Measurements from ENCODE around the gene NPPA.

Gene NPPA

DNA sequence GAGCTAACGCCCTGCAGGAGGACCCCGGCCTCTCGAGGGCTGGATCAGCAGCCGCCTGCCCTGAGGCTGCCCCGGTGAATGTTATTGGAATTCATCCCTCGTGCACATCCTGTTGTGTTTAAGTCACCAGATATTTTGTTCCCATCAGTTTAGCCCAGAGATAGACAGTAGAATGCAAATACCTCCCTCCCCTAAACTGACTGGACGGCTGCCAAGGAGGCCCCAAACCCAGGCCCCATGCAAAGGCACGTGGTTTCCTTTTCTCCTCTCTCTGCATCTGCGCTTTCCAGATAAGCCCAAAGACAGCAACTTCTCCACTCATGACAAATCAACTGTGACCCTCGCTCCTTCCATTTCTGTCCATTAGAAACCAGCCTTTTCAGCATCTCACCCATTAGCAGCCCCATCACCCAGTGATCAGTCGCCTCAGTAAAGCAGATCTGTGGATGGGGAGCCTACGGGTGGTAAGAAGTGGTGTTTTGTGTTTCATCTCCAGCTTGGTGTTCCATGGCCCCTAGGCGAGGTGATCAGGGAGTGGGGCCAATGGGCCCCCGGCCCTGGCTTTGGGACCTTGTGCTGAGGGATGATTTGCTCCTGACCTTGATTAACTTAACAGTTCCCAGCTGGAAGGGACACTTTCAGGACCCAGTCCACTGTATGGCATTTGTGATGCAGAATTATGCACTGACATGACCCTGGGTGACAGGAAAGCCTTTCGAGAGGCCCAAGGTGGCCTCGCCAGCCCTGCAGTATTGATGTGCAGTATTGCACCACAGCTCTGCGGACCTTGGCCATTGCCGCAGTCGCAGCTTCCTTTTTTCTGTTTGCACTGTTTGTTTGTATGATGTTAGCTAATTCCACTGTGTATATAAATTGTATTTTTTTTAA is 5.2 kb downstream of the NPPA start:
- DNase-seq, result peak in 1 of 51 donors; percentile 8

GRCh38 chr1:11841245-11842153 is 6.1 kb downstream of the NPPA start:
- DNase-seq, result no peak

DNA sequence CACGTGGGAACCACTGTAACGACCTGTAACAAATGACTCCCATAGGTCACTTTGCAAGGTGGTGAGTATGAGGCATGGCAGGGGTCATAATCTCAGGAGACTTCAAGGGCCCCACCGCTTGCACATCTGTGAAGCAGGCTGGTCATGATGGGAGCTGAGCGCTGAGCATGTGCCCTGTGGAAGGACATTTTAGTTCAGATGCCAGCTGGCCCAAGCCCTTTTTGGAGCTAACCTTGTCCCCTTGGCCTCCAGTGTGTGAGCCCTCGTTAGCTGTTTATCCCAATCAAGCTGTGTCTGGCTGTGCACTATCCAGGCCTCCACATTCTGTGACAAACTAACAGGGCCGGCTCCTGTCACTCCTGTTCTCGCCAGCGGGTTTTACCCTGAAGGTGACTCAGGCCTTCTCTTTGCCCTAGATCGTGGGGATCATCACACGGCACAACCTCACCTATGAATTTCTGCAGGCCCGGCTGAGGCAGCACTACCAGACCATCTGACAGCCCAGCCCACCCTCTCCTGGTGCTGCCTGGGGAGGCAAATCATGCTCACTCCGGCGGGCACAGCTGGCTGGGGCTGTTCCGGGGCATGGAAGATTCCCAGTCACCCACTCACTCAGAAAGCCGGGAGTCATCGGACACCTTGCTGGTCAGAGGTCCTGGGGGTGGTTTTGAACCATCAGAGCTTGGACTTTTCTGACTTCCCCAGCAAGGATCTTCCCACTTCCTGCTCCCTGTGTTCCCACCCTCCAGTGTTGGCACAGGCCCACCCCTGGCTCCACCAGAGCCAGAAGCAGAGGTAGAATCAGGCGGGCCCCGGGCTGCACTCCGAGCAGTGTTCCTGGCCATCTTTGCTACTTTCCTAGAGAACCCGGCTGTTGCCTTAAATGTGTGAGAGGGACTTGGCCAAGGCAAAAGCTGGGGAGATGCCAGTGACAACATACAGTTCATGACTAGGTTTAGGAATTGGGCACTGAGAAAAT is 7.6 kb downstream of the NPPA start:
- DNase-seq, result no peak

DNA sequence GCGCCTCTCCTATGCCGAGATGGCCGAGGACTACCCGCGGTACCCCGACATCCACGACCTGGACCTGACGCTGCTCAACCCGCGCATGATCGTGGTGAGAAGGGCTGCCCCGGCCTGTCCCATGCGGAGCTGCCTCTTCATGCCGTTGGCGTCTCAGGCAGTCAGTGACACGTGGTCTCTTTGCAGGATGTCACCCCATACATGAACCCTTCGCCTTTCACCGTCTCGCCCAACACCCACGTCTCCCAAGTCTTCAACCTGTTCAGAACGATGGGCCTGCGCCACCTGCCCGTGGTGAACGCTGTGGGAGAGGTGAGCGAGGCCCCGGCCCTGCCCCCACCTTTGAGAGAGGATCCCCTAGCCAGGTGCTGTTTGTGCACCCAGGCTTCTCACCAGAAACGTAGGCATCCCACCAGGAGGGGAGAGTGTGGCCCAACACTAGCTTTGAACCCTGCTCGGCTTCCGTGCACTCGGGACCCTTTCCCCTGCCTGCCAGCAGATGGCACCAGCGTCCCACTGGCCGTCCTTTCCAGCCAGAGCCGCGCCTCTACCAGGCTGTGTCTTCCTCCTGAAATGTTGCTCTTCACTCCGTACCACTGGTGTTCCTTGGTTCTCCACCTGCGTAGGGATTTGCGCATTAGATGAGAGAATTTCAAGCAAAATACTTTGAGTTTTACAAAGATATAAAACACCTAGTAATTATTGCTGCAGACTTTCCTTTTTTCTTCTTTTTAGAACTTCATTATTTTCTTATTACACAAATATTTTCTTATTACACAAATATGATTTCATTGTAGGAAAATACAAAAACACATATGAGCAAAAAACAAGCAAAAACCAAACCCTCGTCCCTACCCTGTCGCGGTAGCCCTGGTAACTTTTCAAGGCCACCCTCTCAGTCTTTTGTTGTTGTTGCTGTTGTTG is 9.0 kb downstream of the NPPA start:
- DNase-seq, result peak in 47 of 51 donors; percentile 8 to 80 (median 45)

- DNase-seq, result no peak
Measured at GRCh38 chr1:11837767-11838348, 9.7 kb downstream of the NPPA start.

- no peak for DNase-seq
Measured at GRCh38 chr1:11836955-11837766, 10.4 kb downstream of the NPPA start.

GRCh38 chr1:11835441-11836225 is 11.9 kb downstream of the NPPA start:
- DNase-seq, result no peak

GRCh38 chr1:11833900-11834299 is 13.7 kb downstream of the NPPA start:
- DNase-seq, result no peak

DNA sequence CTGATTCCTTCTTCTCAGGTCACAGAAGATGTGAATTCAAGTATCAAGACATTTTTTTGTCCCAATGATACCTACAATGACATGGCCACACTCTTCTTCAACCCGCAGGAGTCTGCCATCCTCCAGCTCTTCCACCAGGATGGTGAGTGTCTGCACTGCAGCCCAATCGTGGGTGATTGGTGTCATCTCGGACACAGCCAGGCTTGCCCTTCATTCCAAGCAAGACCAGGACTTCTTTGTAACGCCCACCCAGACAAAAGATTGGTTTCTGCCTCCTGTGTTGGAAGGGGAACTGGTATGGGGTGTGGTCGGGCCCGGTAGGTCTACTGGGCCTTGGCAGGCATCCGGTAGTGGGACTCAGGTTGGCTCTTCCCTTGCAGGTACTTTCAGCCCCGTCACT is 14.1 kb downstream of the NPPA start:
- DNase-seq, result no peak

DNA sequence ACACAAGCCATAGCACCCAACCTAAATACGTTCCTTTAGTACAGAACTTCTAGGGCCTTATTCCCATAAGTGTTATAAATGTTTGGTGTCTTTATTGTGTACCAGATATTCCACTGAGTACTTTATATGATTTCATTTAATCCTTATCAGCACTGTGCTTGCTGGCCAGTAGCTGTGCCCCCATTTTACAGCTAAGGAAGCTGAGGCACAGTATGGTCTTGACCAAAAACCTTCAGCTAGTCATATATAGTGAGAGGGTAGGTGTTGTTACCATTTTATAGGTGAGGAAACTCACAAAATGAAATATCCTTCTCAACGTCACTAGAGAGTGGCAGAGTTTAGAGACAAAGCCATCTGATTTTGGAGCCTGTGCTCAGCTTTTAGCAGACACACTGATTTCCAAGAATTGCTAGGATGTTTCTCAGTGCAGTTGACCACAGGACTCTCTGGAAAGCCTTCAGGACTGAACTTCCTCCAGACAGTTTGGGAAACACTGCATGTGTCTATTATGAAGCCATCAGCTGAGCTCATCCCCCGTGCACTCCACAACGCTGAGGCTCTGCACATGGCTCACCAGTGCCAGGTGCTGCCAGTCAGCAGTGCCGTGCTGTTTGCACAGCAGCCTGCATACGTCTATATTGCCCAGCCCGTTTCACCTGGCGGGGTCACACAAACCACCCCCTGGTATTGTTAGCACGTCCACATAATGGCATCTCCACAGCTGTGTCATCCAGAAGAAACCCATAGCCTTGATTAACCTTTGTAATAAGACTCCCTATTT is 15.4 kb downstream of the NPPA start:
- no peak for DNase-seq

DNA sequence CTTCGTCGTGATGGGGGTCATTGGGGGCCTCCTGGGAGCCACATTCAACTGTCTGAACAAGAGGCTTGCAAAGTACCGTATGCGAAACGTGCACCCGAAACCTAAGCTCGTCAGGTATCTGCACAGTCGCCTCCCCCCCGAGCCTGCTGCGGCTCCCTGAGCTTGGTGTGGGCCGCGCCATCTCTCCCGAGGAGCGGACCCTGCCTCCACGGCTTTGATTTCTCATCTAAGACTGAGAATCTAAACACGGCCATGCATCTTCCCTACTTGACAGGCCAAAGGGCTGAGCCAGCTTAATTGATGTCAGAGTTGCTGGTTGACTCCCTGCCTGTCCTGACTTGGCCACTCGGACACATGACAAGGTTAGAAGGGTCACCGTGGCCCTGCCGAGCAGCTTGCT is 19.1 kb downstream of the NPPA start:
- DNase-seq, result no peak

DNA sequence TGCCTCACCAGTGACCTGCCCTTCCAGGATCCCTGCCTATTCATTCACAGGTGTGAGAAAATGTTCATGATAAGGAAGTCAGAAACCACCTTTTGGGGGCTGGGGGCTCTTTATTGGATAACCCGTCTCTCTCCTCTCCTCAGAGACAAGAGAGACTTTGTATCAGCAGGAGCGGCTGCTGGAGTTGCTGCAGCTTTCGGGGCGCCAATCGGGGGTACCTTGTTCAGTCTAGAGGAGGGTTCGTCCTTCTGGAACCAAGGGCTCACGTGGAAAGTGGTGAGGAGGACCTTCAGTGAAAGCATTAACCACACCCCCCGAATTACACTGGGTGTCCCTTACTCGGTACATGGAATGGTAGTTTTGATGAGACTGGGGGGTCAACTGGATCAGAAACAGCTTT is 20.6 kb downstream of the NPPA start:
- DNase-seq, result no peak

DNA sequence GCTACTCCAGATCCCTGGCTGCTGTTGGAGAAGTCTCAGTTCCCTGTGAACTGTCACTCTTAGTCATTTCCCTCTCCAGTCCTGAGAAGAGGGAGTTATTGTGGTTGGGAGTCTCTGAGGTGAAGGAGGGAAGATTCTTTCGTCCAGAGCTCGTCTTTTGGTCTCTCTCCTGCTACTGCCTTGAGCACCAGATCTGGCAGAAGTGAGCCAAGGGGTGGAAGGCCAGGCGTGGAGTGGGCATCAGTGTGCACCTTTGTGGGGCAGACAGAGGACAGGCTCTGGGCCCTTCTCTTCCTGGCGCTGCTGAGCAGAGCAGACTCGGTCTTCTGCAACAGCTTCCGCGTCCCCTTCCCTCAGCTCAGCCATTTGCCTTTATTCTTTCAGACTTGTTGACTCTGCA is 22.5 kb downstream of the NPPA start:
- DNase-seq, result no peak

DNA sequence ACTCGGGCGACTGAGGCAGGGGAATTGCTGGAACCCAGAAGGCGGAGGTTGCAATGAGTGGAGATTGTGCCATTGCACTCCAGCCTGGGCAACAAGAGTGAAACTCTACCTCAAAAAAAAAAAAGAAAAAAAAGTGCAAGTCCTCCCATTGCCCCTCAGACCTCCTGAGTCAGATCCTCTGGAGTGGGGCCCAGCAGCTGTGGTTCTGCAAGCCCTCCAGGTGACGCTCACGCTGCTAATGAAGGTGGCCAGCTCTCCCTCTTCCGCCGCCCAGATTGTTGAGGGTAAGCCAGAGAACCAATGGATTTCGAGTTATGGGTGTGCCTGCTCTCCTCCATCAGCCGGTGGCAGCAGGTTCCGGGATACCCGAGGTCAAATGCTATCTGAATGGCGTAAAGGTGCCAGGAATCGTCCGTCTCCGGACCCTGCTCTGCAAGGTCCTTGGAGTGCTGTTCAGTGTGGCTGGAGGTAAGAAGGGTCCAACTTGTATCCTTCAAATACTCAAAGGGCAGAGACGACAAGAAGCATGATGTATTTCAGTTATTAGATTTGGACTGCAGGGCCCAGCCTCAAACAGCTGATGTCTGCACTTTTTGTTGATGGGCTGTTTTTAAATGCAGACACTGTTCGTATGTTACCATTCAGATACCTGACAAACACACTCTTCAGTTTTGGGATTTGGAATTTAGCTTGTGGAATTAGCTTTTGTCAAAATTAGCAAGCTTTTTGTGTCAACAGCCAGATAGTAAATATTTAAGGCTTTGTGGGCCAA is 24.0 kb downstream of the NPPA start:
- no peak for DNase-seq

- DNase-seq, result no peak
Measured at GRCh38 chr1:11822091-11822490, 25.5 kb downstream of the NPPA start.

- no peak for DNase-seq
Measured at GRCh38 chr1:11817192-11817591, 30.4 kb downstream of the NPPA start.

All from hypothalamus (tissue), 51 donors.